Vagina (tissue), 2 donors: ENCODE measurements around the gene ARHGEF40.

ENCODE experiments used
- POLR2AphosphoS5 ChIP-seq, 2 donors: sonication (generic); formaldehyde crosslinking; IDR thresholded peaks; one replicate each; pipeline ENCODE4 v1.9.0; 2017; ENCODE audit warnings: antibody characterized with exemption in 2 of 2, mild to moderate bottlenecking in 2 of 2, low read depth in 1 of 2; ENCODE audit not compliant: insufficient read depth in 1 of 2
- TF ChIP-seq, protein P1 (sequence below), 3 experiments: fragments of 450-650 bp in 2 of 3; fragments of 200-600 bp in 1 of 3; sonication (generic) in 1 of 3; IDR thresholded peaks; one replicate each; pipeline ENCODE4 v1.5.1; 2017 to 2019; ENCODE audit warnings: antibody characterized with exemption in 3 of 3, mild to moderate bottlenecking in 2 of 3, moderate library complexity in 2 of 3

GRCh38 chr14:21090940-21091663 is 21.0 kb downstream of the ARHGEF40 start:
- TF ChIP-seq, protein P1, sequence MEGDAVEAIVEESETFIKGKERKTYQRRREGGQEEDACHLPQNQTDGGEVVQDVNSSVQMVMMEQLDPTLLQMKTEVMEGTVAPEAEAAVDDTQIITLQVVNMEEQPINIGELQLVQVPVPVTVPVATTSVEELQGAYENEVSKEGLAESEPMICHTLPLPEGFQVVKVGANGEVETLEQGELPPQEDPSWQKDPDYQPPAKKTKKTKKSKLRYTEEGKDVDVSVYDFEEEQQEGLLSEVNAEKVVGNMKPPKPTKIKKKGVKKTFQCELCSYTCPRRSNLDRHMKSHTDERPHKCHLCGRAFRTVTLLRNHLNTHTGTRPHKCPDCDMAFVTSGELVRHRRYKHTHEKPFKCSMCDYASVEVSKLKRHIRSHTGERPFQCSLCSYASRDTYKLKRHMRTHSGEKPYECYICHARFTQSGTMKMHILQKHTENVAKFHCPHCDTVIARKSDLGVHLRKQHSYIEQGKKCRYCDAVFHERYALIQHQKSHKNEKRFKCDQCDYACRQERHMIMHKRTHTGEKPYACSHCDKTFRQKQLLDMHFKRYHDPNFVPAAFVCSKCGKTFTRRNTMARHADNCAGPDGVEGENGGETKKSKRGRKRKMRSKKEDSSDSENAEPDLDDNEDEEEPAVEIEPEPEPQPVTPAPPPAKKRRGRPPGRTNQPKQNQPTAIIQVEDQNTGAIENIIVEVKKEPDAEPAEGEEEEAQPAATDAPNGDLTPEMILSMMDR (IDR thresholded peaks at IDR 0.05), result no peak
- TF ChIP-seq POLR2AphosphoS5 (IDR thresholded peaks at IDR 0.05; ENCODE audit: insufficient read depth in 1 of 2, low read depth in 1 of 2), result no peak
